Activated CD4-positive, CD25-positive, alpha-beta regulatory T cell treated with anti-CD3 and anti-CD28 coated beads, Interleukin-2, amount 50 U/mL, for 72 hours (primary cell): ENCODE measurements around the gene CRYL1.

Source experiments
- DNase-seq: peaks from one replicate; pipeline ENCODE4 v3.0.0; 2021

The CRYL1 gene

GRCh38 chr13:20415694-20416107 is 110.0 kb downstream of the CRYL1 start:
- no peak for DNase-seq

GRCh38 chr13:20415306-20415679 is 110.4 kb downstream of the CRYL1 start:
- DNase-seq = no peak

GRCh38 chr13:20414546-20415305 is 110.9 kb downstream of the CRYL1 start:
- no peak for DNase-seq

GRCh38 chr13:20412691-20413355 is 112.8 kb downstream of the CRYL1 start:
- no peak for DNase-seq

- DNase-seq = no peak
These were observed 113.9 kb downstream of the CRYL1 start for GRCh38 chr13:20411638-20412342.

GRCh38 chr13:20410726-20411125 is 114.9 kb downstream of the CRYL1 start:
- no peak for DNase-seq

GRCh38 chr13:20408181-20408580 is 117.5 kb downstream of the CRYL1 start:
- DNase-seq = no peak

- DNase-seq = no peak
These were observed 117.9 kb downstream of the CRYL1 start for GRCh38 chr13:20407759-20408158.

GRCh38 chr13:20405691-20406090 is 120.0 kb downstream of the CRYL1 start:
- DNase-seq = no peak

GRCh38 chr13:20404488-20405222 is 121.0 kb downstream of the CRYL1 start:
- DNase-seq = no peak

GRCh38 chr13:20403826-20404225 is 121.8 kb downstream of the CRYL1 start:
- no peak for DNase-seq

GRCh38 chr13:20402881-20403280 is 122.8 kb downstream of the CRYL1 start:
- no peak for DNase-seq

- DNase-seq = no peak
These were observed 123.5 kb downstream of the CRYL1 start for GRCh38 chr13:20401931-20402856.

- no peak for DNase-seq
These were observed 124.1 kb downstream of the CRYL1 start for GRCh38 chr13:20401531-20401930.

GRCh38 chr13:20400774-20401173 is 124.9 kb downstream of the CRYL1 start:
- no peak for DNase-seq

GRCh38 chr13:20399961-20400360 is 125.7 kb downstream of the CRYL1 start:
- DNase-seq = no peak

- no peak for DNase-seq
These were observed 126.1 kb downstream of the CRYL1 start for GRCh38 chr13:20399515-20399914.

- DNase-seq = no peak
These were observed 127.2 kb downstream of the CRYL1 start for GRCh38 chr13:20398459-20398858.

GRCh38 chr13:20397896-20398295 is 127.8 kb downstream of the CRYL1 start:
- DNase-seq = no peak

- no peak for DNase-seq
These were observed 130.4 kb downstream of the CRYL1 start for GRCh38 chr13:20395061-20395916.

GRCh38 chr13:20394506-20394905 is 131.2 kb downstream of the CRYL1 start:
- DNase-seq = no peak
